Neural progenitor cell (in vitro differentiated cells): ENCODE measurements around the gene LIPE. TPM values are rescaled to one million over a fixed set of nuclear protein-coding genes. Genes with fewer than 3 reads are reported as not detected.

Experiments used
- DNase-seq: peaks from one replicate; pipeline ENCODE4 v3.0.0-alpha.2; 2016; ENCODE audit warnings: low spot score
- H2AFZ ChIP-seq: fragments of 200-600 bp; sonication (generic); replicated peaks from 2 replicates; pipeline ENCODE4 v1.6.1; 2016; ENCODE audit warnings: antibody characterized with exemption
- H3F3A ChIP-seq: fragments of 200-600 bp; sonication (generic); 2 replicates; pipeline ENCODE4 v1.6.1; 2016; ENCODE audit warnings: antibody characterized with exemption, low read depth
- H3K27ac ChIP-seq: fragments of 200-600 bp; sonication (generic); 2 replicates; pipeline ENCODE4 v1.5.1; 2016; ENCODE audit warnings: mild to moderate bottlenecking
- H3K27me3 ChIP-seq: fragments of 200-600 bp; sonication (generic); 2 replicates; pipeline ENCODE4 v1.6.1; 2016; ENCODE audit warnings: mild to moderate bottlenecking, moderate library complexity
- H3K36me3 ChIP-seq: fragments of 200-600 bp; sonication (generic); 2 replicates; pipeline ENCODE4 v1.5.1; 2016
- H3K4me1 ChIP-seq: fragments of 200-600 bp; sonication (generic); 2 replicates; pipeline ENCODE4 v1.6.1; 2016; ENCODE audit warnings: mixed run types
- H3K4me2 ChIP-seq: fragments of 200-600 bp; sonication (generic); 2 replicates; pipeline ENCODE4 v1.6.1; 2016
- H3K4me3 ChIP-seq: fragments of 200-600 bp; sonication (generic); 2 replicates; pipeline ENCODE4 v1.5.1; 2016
- H3K79me2 ChIP-seq: fragments of 200-600 bp; sonication (generic); 2 replicates; pipeline ENCODE4 v1.6.1; 2016; ENCODE audit warnings: low read depth
- H3K9ac ChIP-seq: fragments of 200-600 bp; sonication (generic); 2 replicates; pipeline ENCODE4 v1.6.1; 2016
- H3K9me3 ChIP-seq: fragments of 200-600 bp; sonication (generic); 2 replicates; pipeline ENCODE4 v1.5.1; 2016; ENCODE audit warnings: low read depth
- H4K20me1 ChIP-seq: fragments of 200-600 bp; sonication (generic); 2 replicates; pipeline ENCODE4 v1.6.1; 2016; ENCODE audit warnings: low read depth
- H3K27ac Mint-ChIP-seq: 3 replicates; pipeline ENCODE4 v1.8.0; 2021; ENCODE audit warnings: mixed read lengths
- H3K27me3 Mint-ChIP-seq: 2 replicates; pipeline ENCODE4 v1.8.0; 2022; ENCODE audit warnings: low read depth, mild to moderate bottlenecking, inconsistent platforms, moderate library complexity, mixed read lengths; ENCODE audit not compliant: insufficient read depth
- H3K36me3 Mint-ChIP-seq: 3 replicates; pipeline ENCODE4 v1.8.0; 2021; ENCODE audit warnings: mixed read lengths
- H3K4me1 Mint-ChIP-seq: 3 replicates; pipeline ENCODE4 v1.8.0; 2021; ENCODE audit warnings: mixed read lengths
- H3K4me3 Mint-ChIP-seq: 3 replicates; pipeline ENCODE4 v1.8.0; 2021; ENCODE audit warnings: mild to moderate bottlenecking, moderate library complexity, mixed read lengths
- H3K9me3 Mint-ChIP-seq: 3 replicates; pipeline ENCODE4 v1.8.0; 2020; ENCODE audit warnings: mixed read lengths
- EZH2 ChIP-seq: fragments of 200-600 bp; sonication (generic); IDR thresholded peaks from 2 replicates; pipeline ENCODE4 v1.6.1; 2017; ENCODE audit warnings: antibody characterized with exemption, mild to moderate bottlenecking, moderate library complexity
- EZH2phosphoT487 ChIP-seq: fragments of 200-600 bp; sonication (generic); IDR thresholded peaks from 2 replicates; pipeline ENCODE4 v1.6.1; 2017; ENCODE audit warnings: antibody characterized with exemption
- small RNA-seq: library from RNA; depleted of rRNA; stranded (forward); fragments of <200 nt; gene quantifications from one replicate; pipeline ENCODE3, GENCODE V24; 2015
- total RNA-seq: library from RNA; depleted of rRNA; stranded (reverse); fragments of >200 nt; gene quantifications from 2 replicates; pipeline ENCODE4 v1.2.3, GENCODE V29; 2015; ENCODE audit warnings: low replicate concordance
- TF ChIP-seq, protein P1 (sequence below): fragments of 200-600 bp; sonication (generic); IDR thresholded peaks from 2 replicates; pipeline ENCODE4 v1.5.1; 2017; ENCODE audit warnings: antibody characterized with exemption, mild to moderate bottlenecking

Gene LIPE
- total RNA-seq, 1 donor from 2014 or later: 3.5 TPM

DNA sequence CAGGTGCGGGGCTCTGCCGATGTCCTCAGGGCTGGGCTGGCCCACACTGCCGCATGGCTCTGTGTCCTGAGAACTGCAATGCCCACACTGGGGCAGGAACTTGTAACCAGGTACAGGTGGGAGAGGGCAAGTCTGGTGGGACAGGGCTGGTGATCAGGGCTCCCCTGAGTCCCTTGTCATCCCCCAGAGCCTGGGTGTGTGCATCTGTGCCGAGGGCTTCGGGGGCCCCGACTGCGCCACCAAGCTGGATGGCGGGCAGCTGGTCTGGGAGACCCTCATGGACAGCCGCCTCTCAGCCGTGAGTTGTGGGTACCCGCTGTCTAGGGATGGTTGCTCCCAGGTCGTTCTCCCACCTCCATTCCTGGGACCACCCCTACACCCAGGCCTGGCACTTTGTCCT is 71.3 kb downstream of the LIPE start:
- no peak overlapping the region for H2AFZ ChIP-seq
- no peaks in the 10 kb centered on the region for H3K9me3 Mint-ChIP-seq
- no peaks in the 10 kb centered on the region for H3K9me3 ChIP-seq
- H3K4me2 ChIP-seq: no peak overlapping the region
- no peak overlapping the region for H3K4me3 Mint-ChIP-seq
- no peak overlapping the region for H3K27ac Mint-ChIP-seq
- TF ChIP-seq, protein P1, sequence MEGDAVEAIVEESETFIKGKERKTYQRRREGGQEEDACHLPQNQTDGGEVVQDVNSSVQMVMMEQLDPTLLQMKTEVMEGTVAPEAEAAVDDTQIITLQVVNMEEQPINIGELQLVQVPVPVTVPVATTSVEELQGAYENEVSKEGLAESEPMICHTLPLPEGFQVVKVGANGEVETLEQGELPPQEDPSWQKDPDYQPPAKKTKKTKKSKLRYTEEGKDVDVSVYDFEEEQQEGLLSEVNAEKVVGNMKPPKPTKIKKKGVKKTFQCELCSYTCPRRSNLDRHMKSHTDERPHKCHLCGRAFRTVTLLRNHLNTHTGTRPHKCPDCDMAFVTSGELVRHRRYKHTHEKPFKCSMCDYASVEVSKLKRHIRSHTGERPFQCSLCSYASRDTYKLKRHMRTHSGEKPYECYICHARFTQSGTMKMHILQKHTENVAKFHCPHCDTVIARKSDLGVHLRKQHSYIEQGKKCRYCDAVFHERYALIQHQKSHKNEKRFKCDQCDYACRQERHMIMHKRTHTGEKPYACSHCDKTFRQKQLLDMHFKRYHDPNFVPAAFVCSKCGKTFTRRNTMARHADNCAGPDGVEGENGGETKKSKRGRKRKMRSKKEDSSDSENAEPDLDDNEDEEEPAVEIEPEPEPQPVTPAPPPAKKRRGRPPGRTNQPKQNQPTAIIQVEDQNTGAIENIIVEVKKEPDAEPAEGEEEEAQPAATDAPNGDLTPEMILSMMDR: no peak
- no peak for TF ChIP-seq EZH2phosphoT487
- peaks cover 30% of the 10 kb centered on the region for H3K4me1 Mint-ChIP-seq
- H3K27ac ChIP-seq: no peak overlapping the region
- peaks cover 14% of the 10 kb centered on the region for H3K36me3 Mint-ChIP-seq
- H3K27me3 Mint-ChIP-seq: peaks cover 2% of the 10 kb centered on the region
- peaks cover 4% of the 10 kb centered on the region for H3K4me1 ChIP-seq
- no peaks in the 10 kb centered on the region for H3F3A ChIP-seq
- H3K9ac ChIP-seq: no peak overlapping the region
- no peak overlapping the region for H3K4me3 ChIP-seq
- no peaks in the 10 kb centered on the region for H4K20me1 ChIP-seq
- H3K36me3 ChIP-seq: no peaks in the 10 kb centered on the region
- no peak for DNase-seq
- no peaks in the 10 kb centered on the region for H3K27me3 ChIP-seq
- no peaks in the 10 kb centered on the region for H3K79me2 ChIP-seq

DNA sequence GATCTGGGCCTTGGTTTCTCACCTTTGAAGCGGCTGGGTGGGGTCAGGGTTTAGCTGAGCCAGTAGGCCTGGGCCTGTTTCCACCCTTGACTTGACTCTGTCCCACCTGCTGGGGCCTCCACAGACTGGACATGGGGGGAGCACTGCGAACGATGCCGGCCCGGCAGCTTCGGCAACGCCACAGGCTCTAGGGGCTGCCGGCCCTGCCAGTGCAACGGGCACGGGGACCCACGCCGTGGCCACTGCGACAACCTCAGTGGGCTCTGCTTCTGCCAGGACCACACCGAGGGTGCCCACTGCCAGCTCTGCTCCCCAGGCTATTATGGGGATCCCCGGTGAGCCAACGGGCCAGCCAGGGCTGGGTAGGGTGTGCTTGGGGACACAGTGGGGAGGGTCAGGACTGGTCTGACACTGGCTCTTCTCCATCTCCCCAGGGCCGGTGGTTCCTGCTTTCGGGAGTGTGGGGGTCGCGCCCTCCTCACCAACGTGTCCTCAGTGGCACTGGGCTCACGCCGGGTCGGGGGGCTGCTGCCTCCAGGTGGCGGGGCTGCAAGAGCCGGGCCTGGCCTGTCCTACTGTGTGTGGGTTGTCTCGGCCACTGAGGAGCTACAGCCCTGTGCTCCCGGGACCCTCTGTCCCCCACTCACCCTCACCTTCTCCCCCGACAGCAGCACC is 73.7 kb downstream of the LIPE start:
- no peaks in the 10 kb centered on the region for H3K9me3 Mint-ChIP-seq
- H3K4me2 ChIP-seq: no peak overlapping the region
- peak overlapping the region; percentile 55 for H3K4me3 Mint-ChIP-seq
- TF ChIP-seq EZH2 (no peak), EZH2phosphoT487 (no peak)
- TF ChIP-seq, protein P1: no peak
- H3K4me1 ChIP-seq: no peaks in the 10 kb centered on the region
- H3K4me1 Mint-ChIP-seq: peaks cover 27% of the 10 kb centered on the region
- H3K36me3 Mint-ChIP-seq: peaks cover 21% of the 10 kb centered on the region
- peaks cover 2% of the 10 kb centered on the region for H3K27me3 Mint-ChIP-seq
- H4K20me1 ChIP-seq: no peaks in the 10 kb centered on the region
- H3K9ac ChIP-seq: no peak overlapping the region
- H3K9me3 ChIP-seq: no peaks in the 10 kb centered on the region
- no peaks in the 10 kb centered on the region for H3F3A ChIP-seq
- no peaks in the 10 kb centered on the region for H3K79me2 ChIP-seq
- no peak for DNase-seq
- no peak overlapping the region for H2AFZ ChIP-seq
- no peaks in the 10 kb centered on the region for H3K27me3 ChIP-seq
- no peak overlapping the region for H3K4me3 ChIP-seq
- H3K27ac Mint-ChIP-seq: peak overlapping the region; percentile 90
- no peak overlapping the region for H3K27ac ChIP-seq
- H3K36me3 ChIP-seq: no peaks in the 10 kb centered on the region

DNA sequence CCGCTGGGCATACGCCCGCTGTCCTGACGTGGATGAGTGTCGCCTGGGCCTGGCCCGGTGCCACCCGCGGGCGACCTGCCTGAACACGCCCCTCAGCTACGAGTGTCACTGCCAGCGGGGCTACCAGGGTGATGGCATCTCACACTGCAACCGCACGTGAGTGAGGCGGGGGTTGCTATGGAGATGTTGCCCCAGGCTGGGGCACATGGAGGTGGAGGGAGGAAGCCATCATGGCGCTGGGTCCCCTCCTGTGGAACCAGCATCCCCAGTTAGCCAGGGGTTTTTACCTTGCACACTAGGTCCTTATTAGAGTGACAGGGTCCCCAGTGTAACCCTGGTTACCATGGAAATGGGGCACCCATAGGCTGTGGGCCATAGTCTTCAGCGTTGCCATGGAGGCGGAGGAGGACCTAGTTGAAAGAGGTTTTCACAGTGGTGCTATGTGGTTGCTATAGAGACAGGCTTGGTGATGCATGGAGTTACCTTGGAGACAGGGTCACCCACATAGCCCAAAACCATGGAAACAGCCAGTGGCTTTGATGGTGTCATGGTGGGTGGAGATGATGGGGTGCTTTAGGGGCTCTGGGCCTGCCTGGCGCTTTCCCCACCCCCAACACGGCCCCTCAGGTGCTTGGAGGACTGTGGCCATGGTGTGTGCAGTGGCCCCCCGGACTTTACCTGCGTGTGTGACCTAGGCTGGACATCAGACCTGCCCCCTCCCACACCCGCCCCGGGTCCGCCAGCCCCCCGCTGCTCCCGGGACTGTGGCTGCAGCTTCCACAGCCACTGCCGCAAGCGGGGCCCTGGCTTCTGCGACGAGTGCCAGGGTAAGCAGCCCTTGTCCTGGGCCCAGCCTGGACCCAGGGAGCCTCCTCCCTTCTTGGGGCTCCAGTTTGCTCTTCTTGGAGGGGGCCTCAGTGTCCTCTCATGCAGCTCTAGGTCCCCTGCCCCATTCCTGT is 74.6 kb downstream of the LIPE start:
- peaks cover 27% of the 10 kb centered on the region for H3K4me1 Mint-ChIP-seq
- peak overlapping the region; percentile 90 for H3K27ac Mint-ChIP-seq
- H3K9ac ChIP-seq: no peak overlapping the region

More for the DNA sequence above, 74.6 kb downstream of the LIPE start:
- Histone ChIP-seq H3K27ac (no peak overlapping the region), H3F3A (no peaks in the 10 kb centered on the region), H3K79me2 (no peaks in the 10 kb centered on the region), H3K4me1 (no peaks in the 10 kb centered on the region), H3K4me3 (no peak overlapping the region), H4K20me1 (no peaks in the 10 kb centered on the region), H3K4me2 (no peak overlapping the region), H3K27me3 (no peaks in the 10 kb centered on the region), H2AFZ (no peak overlapping the region), H3K36me3 (no peaks in the 10 kb centered on the region), H3K9me3 (no peaks in the 10 kb centered on the region)
- TF ChIP-seq, protein P1: no peak
- no peak for TF ChIP-seq EZH2phosphoT487
- TF ChIP-seq EZH2: no peak
- H3K27me3 Mint-ChIP-seq: peaks cover 7% of the 10 kb centered on the region
- H3K4me3 Mint-ChIP-seq: peak overlapping the region; percentile 62
- DNase-seq: peak; percentile 14
- no peaks in the 10 kb centered on the region for H3K9me3 Mint-ChIP-seq
- peaks cover 26% of the 10 kb centered on the region for H3K36me3 Mint-ChIP-seq

Small RNA genes within 50 kb of the gene (small RNA-seq; reads per million reads assigned to genes)
- gene RNU4-60P: not detected

Other genes starting within 250 kb of the LIPE start
- gene DEDD2, start 209.7 kb downstream of the LIPE start, total RNA-seq: 19.8 and 54.2 TPM in 2 replicates
- gene ZNF526, start 207.1 kb downstream of the LIPE start, total RNA-seq: 6.5 and 13.0 TPM in 2 replicates
- 22.5 and 41.3 TPM in 2 replicates for gene GSK3A, start 184.8 kb downstream of the LIPE start, total RNA-seq
- 43.1 and 94.8 TPM in 2 replicates for gene ERF, start 172.3 kb downstream of the LIPE start, total RNA-seq
- gene CIC, start 158.1 kb downstream of the LIPE start, total RNA-seq: 5.2 and 28.1 TPM in 2 replicates
- 1.0 TPM in 2 replicates for gene PRR19, start 125.3 kb downstream of the LIPE start, total RNA-seq
- gene PAFAH1B3, start 124.8 kb downstream of the LIPE start, total RNA-seq: 63.2 and 106 TPM in 2 replicates
- 0.37 and 6.6 TPM in 2 replicates for gene TMEM145, start 114.1 kb downstream of the LIPE start, total RNA-seq
- 7.3 and 21.4 TPM in 2 replicates for gene MEGF8, start 101.8 kb downstream of the LIPE start, total RNA-seq
- 2.9 and 3.2 TPM in 2 replicates for gene CNFN, start 37.1 kb downstream of the LIPE start, total RNA-seq
- gene CXCL17, start 15.6 kb upstream of the LIPE start, total RNA-seq: 0.12 TPM in 1 of 2 replicates, not detected in the other
- gene CEACAM1, start 101.1 kb upstream of the LIPE start, total RNA-seq: 0.03 and 0.39 TPM in 2 replicates
- not detected in 2 replicates for gene CEACAM8, start 167.5 kb upstream of the LIPE start, total RNA-seq